ENCODE results near the gene BCKDK. TPM values are rescaled to one million over a fixed set of nuclear protein-coding genes. Genes with fewer than 3 reads are reported as not detected.

Gene BCKDK
- total and polyA plus RNA-seq, 2 of the 13 experiments (the other 11 are each of a cell fraction or from before 2014, with no cell fraction given): 24.9 to 42.6 TPM

DNA sequence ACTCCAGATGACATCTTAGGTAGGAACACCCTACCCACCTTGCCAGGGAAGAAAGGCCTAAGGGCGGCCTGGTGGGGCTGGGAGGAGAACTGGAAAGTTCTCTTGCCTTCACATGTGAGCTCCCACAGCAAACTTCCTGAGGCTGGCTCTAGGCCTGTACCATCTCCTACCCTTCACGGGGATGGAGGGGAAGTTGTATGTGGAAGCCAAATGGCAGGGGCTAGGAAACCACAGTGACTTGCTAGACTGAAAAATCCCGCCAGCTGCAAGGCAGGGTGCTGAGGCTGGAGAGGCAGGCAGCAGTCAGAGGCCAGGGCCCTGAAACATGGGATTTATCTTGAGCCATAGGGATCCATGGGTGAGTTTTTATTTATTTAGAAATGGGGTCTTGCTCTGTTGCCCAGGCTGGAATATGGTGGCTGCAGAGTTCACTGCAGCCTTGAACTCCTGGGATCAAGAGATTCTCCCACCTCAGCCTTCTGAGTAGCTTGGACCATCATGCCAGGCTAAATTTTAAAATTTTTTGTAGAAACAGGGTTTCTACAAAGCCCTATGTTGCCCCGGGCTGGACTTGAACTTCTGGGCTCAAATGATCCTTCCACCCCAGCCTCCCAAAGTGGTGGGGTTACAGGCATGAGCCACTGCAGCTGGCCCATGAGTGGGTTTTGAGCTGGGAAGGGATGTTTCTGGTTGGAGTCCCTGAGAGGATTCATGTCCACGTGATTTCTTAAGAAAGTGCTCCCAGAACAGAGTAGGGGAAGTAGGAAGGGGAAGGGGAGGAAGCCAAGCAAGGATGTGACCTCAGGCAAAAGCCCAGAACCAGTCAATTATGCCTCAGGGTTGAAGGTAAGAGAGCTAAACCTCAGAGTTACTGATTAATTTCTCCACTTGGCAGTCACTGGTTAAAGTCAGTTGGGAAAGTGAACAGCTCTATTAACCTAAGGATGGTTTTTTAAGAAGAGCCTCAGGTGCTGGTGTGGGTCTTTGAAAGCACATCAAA is 5.2 kb downstream of the BCKDK start (continued):
- TF ChIP-seq, protein P1, sequence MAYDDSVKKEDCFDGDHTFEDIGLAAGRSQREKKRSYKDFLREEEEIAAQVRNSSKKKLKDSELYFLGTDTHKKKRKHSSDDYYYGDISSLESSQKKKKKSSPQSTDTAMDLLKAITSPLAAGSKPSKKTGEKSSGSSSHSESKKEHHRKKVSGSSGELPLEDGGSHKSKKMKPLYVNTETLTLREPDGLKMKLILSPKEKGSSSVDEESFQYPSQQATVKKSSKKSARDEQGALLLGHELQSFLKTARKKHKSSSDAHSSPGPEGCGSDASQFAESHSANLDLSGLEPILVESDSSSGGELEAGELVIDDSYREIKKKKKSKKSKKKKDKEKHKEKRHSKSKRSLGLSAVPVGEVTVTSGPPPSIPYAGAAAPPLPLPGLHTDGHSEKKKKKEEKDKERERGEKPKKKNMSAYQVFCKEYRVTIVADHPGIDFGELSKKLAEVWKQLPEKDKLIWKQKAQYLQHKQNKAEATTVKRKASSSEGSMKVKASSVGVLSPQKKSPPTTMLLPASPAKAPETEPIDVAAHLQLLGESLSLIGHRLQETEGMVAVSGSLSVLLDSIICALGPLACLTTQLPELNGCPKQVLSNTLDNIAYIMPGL (CRISPR knock-in tag; IDR thresholded peaks at IDR 0.05; ENCODE audit: borderline replicate concordance in 1 of 2, low read depth in 1 of 2): no peak
- TF ChIP-seq ZBTB34 (CRISPR knock-in tag; IDR thresholded peaks at IDR 0.05): 0 out of 2 replicates have a peak, but pooled peaks have one; percentile 42
- no peak for TF ChIP-seq ZNF569 (CRISPR knock-in tag; IDR thresholded peaks at IDR 0.05; ENCODE audit: borderline replicate concordance)
- no peak for TF ChIP-seq ZNF549 (CRISPR knock-in tag; IDR thresholded peaks at IDR 0.05)
- TF ChIP-seq GZF1 (CRISPR knock-in tag; IDR thresholded peaks at IDR 0.05): no peak
- TF ChIP-seq POGZ (CRISPR knock-in tag; IDR thresholded peaks at IDR 0.05): no peak
- TF ChIP-seq, protein P2, sequence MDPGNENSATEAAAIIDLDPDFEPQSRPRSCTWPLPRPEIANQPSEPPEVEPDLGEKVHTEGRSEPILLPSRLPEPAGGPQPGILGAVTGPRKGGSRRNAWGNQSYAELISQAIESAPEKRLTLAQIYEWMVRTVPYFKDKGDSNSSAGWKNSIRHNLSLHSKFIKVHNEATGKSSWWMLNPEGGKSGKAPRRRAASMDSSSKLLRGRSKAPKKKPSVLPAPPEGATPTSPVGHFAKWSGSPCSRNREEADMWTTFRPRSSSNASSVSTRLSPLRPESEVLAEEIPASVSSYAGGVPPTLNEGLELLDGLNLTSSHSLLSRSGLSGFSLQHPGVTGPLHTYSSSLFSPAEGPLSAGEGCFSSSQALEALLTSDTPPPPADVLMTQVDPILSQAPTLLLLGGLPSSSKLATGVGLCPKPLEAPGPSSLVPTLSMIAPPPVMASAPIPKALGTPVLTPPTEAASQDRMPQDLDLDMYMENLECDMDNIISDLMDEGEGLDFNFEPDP (CRISPR knock-in tag; conservative IDR thresholded peaks at IDR 0.05): no peak
- TF ChIP-seq ATAD3A (CRISPR knock-in tag; IDR thresholded peaks at IDR 0.05): no peak
- no peak for TF ChIP-seq E2F1 (CRISPR knock-in tag; IDR thresholded peaks at IDR 0.05)
- no peak for TF ChIP-seq DMTF1 (CRISPR knock-in tag; IDR thresholded peaks at IDR 0.05)
- TF ChIP-seq, protein P3, sequence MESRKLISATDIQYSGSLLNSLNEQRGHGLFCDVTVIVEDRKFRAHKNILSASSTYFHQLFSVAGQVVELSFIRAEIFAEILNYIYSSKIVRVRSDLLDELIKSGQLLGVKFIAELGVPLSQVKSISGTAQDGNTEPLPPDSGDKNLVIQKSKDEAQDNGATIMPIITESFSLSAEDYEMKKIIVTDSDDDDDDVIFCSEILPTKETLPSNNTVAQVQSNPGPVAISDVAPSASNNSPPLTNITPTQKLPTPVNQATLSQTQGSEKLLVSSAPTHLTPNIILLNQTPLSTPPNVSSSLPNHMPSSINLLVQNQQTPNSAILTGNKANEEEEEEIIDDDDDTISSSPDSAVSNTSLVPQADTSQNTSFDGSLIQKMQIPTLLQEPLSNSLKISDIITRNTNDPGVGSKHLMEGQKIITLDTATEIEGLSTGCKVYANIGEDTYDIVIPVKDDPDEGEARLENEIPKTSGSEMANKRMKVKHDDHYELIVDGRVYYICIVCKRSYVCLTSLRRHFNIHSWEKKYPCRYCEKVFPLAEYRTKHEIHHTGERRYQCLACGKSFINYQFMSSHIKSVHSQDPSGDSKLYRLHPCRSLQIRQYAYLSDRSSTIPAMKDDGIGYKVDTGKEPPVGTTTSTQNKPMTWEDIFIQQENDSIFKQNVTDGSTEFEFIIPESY (CRISPR knock-in tag; IDR thresholded peaks at IDR 0.05): 0 out of 2 replicates have a peak, but pooled peaks have one; percentile 13
- no peak for TF ChIP-seq HMGA1 (CRISPR knock-in tag; conservative IDR thresholded peaks at IDR 0.05)
